HCT116 (cell line): ENCODE results near the gene HIVEP1. TPM values are rescaled to one million over a fixed set of nuclear protein-coding genes. Genes with fewer than 3 reads are reported as not detected.

Experiments
- ATAC-seq: fragments of 200-7000 bp; cut with Tn5 transposase; 2 replicates; pipeline ENCODE4 v1.9.1; 2020; ENCODE audit warnings: mild to moderate bottlenecking, moderate library complexity
- BruUV-seq: library from RNA; stranded (reverse); fragments of 400-500 nt; replicated peaks from 2 replicates; lab custom pipeline; 2021; lab: Mats Ljungman, UMichigan
- CTCF ChIA-PET: fragments of 300-600 bp; sonication (Branson Sonifier 250); formaldehyde crosslinking; loops from one replicate; lab custom pipeline; 2021; ENCODE audit warnings: antibody characterized with exemption; lab: Charles Lee
- POLR2A ChIA-PET: fragments of 300-600, 350-600 bp; sonication (Branson Sonifier 250); formaldehyde crosslinking; loops from one replicate; lab custom pipeline; 2021; ENCODE audit warnings: antibody characterized with exemption; lab: Charles Lee
- RAD21 ChIA-PET, 2 experiments: fragments of 300-600 bp; sonication (Branson Sonifier 250); formaldehyde crosslinking; loops; one replicate each; lab custom pipeline; 2023; ENCODE audit warnings: low total read pairs in 2 of 2; ENCODE audit not compliant: uncharacterized antibody in 2 of 2, unreplicated experiment in 2 of 2, low non-redundant PET in 1 of 2; lab: Charles Lee
- DNase-seq: peaks from one replicate; pipeline ENCODE4 v3.0.0-alpha.2; 2010; ENCODE audit warnings: low read depth, low spot score
- H2AFZ ChIP-seq: fragments of 200-600 bp; shearing (Covaris generic), sonication (generic); 2 replicates; pipeline ENCODE4 v1.6.1; 2017; ENCODE audit warnings: low read depth, mixed run types, mixed read lengths, antibody characterized with exemption, low read length; ENCODE audit not compliant: poor library complexity, severe bottlenecking
- H3K27ac ChIP-seq: 2 replicates; pipeline ENCODE4 v1.5.1; 2012; ENCODE audit warnings: low read depth, low read length
- H3K27me3 ChIP-seq: fragments of 200-600 bp; sonication (generic); 2 replicates; pipeline ENCODE4 v1.6.1; 2016; ENCODE audit warnings: mixed run types, low read length, mixed read lengths; ENCODE audit not compliant: insufficient read depth
- H3K36me3 ChIP-seq, 2 experiments: fragments of 200-500 bp in 1 of 2; fragments of 200-600 bp in 1 of 2; sonication (Bioruptor generic) in 1 of 2; sonication (generic) in 1 of 2; 2 replicates each; pipeline versions ENCODE4 v1.5.1 to v1.6.1; 2014 to 2016; ENCODE audit warnings: low read length in 2 of 2, inconsistent platforms in 1 of 2, mixed read lengths in 1 of 2, mixed run types in 1 of 2; ENCODE audit not compliant: insufficient read depth in 2 of 2, control insufficient read depth in 1 of 2
- H3K4me1 ChIP-seq, 2 experiments: fragments of 200-600 bp in 1 of 2; sonication (generic) in 1 of 2; 2 replicates each; pipeline versions ENCODE4 v1.5.1 to v1.6.1; 2012 to 2017; ENCODE audit warnings: low read length in 2 of 2, inconsistent platforms in 1 of 2, mild to moderate bottlenecking in 1 of 2, mixed read lengths in 1 of 2, mixed run types in 1 of 2, moderate library complexity in 1 of 2; ENCODE audit not compliant: insufficient read depth in 2 of 2, control insufficient read depth in 1 of 2
- H3K4me2 ChIP-seq: fragments of 200-600 bp; sonication (generic); 2 replicates; pipeline ENCODE4 v1.6.1; 2017; ENCODE audit warnings: mixed run types, low read length, mixed read lengths
- H3K4me3 ChIP-seq, 2 experiments: fragments of 200-600 bp in 1 of 2; sonication (generic) in 1 of 2; replicated peaks in 1 of 2; 2 replicates each; pipeline ENCODE4 v1.5.1; 2011 to 2016; ENCODE audit warnings: low read length in 2 of 2, control low read depth in 1 of 2, low read depth in 1 of 2, mild to moderate bottlenecking in 1 of 2, mixed read lengths in 1 of 2, mixed run types in 1 of 2
- H3K79me2 ChIP-seq: fragments of 200-600 bp; sonication (generic); 2 replicates; pipeline ENCODE4 v1.6.1; 2017; ENCODE audit warnings: mild to moderate bottlenecking, mixed run types, low read length, moderate library complexity, mixed read lengths; ENCODE audit not compliant: insufficient read depth
- H3K9ac ChIP-seq: fragments of 200-600 bp; sonication (generic); 2 replicates; pipeline ENCODE4 v1.6.1; 2016; ENCODE audit warnings: low read length, mixed read lengths
- H3K9me2 ChIP-seq: fragments of 200-600 bp; sonication (generic), shearing (Covaris generic); 2 replicates; pipeline ENCODE4 v1.6.1; 2017; ENCODE audit warnings: mixed run types, mild to moderate bottlenecking, moderate library complexity; ENCODE audit not compliant: insufficient read depth
- H3K9me3 ChIP-seq, 2 experiments: fragments of 200-500 bp in 1 of 2; fragments of 200-600 bp in 1 of 2; sonication (Bioruptor generic) in 1 of 2; sonication (generic) in 1 of 2; 2 replicates each; pipeline ENCODE4 v1.6.1; 2014 to 2017; ENCODE audit warnings: low read length in 2 of 2, mixed read lengths in 2 of 2, inconsistent platforms in 1 of 2, low read depth in 1 of 2, mild to moderate bottlenecking in 1 of 2, mixed run types in 1 of 2, moderate library complexity in 1 of 2; ENCODE audit not compliant: control insufficient read depth in 1 of 2, insufficient read depth in 1 of 2
- H4K20me1 ChIP-seq: fragments of 200-600 bp; sonication (generic), shearing (Covaris generic); 2 replicates; pipeline ENCODE4 v1.6.1; 2017; ENCODE audit warnings: mixed run types, mild to moderate bottlenecking, moderate library complexity; ENCODE audit not compliant: insufficient read depth
- EZH2 ChIP-seq: fragments of 200-600 bp; sonication (generic); IDR thresholded peaks from 2 replicates; pipeline ENCODE4 v1.6.1; 2017; ENCODE audit warnings: antibody characterized with exemption, mixed run types
- EZH2phosphoT487 ChIP-seq: fragments of 200-600 bp; IDR thresholded peaks from 2 replicates; pipeline ENCODE4 v1.6.1; 2018; ENCODE audit warnings: antibody characterized with exemption, borderline replicate concordance
- JUND ChIP-seq: IDR thresholded peaks from 2 replicates; pipeline ENCODE4 v1.6.1; 2012
- RAD21 ChIP-seq: IDR thresholded peaks from 2 replicates; pipeline ENCODE4 v1.6.1; 2012; ENCODE audit warnings: low read depth, mild to moderate bottlenecking
- TCF7L2 ChIP-seq: IDR thresholded peaks from 2 replicates; pipeline ENCODE4 v1.7.0; 2011; ENCODE audit warnings: borderline replicate concordance, inconsistent platforms; ENCODE audit not compliant: insufficient read depth, insufficient read length; ENCODE audit errors: extremely low read depth
- YY1 ChIP-seq: IDR thresholded peaks from 2 replicates; pipeline ENCODE4 v1.6.1; 2011; ENCODE audit warnings: low read length, low read depth, moderate library complexity, mild to moderate bottlenecking; ENCODE audit not compliant: insufficient replicate concordance; ENCODE audit errors: extremely low read depth
- ZFX ChIP-seq: fragments of 450-650 bp; IDR thresholded peaks from 2 replicates; pipeline ENCODE4 v1.6.1; 2017
- intact Hi-C: fragments of 100-400 bp; cut with micrococcal nuclease; formaldehyde crosslinking; loops from 2 replicates; pipeline ENCODE4 v1.10.0; 2022
- total RNA-seq: library from RNA; stranded (reverse); gene quantifications from one replicate; pipeline ENCODE4 v1.2.1, GENCODE V29; 2021; ENCODE audit not compliant: unreplicated experiment
- TF ChIP-seq, protein P1 (sequence below): IDR thresholded peaks from 2 replicates; pipeline ENCODE4 v1.6.1; 2012
- TF ChIP-seq, protein P2 (sequence below), 3 experiments: fragments of 200-600 bp in 1 of 3; sonication (generic) in 1 of 3; IDR thresholded peaks in 2 of 3; conservative IDR thresholded peaks in 1 of 3; 2 replicates each; pipeline ENCODE4 v1.5.1; 2012 to 2017; ENCODE audit warnings: low read depth in 2 of 3, low read length in 2 of 3, antibody characterized with exemption in 1 of 3, borderline replicate concordance in 1 of 3, control low read depth in 1 of 3, mild to moderate bottlenecking in 1 of 3, mixed read lengths in 1 of 3, mixed run types in 1 of 3, moderate library complexity in 1 of 3; ENCODE audit not compliant: insufficient read depth in 1 of 3
- TF ChIP-seq, protein P3 (sequence below): IDR thresholded peaks from 2 replicates; pipeline ENCODE4 v1.6.1; 2012; ENCODE audit warnings: low read depth

HIVEP1 gene
- total RNA-seq, 1 experiment from 2014 or later: 11.2 TPM

DNA sequence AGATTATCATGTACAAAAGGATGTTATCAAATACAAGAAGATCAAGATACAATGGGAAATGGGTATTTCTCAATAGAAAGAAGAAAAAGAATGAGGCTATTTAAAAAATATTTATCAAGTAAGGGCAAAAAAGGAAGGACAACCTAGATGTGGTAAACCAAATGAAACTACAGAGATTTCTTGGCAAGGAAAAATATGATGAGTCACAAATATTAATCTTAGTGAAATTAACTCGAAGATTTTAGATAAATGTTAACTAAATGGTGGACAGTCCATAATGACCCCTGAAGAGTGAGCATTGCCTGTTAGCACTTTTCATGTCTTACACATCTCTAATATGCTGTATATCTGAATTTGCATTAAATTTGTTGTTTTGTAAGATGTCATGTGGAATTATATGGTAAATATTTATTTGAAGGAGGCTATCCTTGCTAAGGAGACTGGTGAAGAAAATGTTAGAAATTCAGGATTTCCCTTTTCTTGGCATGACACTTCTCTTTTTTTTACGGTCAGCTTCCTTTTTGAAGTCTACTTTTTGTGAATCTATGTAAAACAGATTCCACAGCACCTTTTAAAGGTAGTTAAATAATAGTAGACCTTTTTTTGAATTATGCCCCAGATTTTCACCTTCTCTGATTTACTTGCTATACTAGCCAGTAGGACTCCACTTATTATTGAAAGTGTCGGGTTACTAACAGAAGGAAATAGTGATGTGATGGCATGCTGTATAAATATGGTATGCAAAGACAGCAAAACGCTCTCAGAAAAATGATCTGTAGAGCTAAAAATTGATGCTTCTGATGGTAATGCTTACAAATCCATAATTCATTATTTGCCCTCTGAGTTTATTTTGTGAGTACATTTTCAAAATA lies 120.5 kb downstream of the HIVEP1 start:
- POLR2A ChIA-PET: no interaction called here
- no peak overlapping the region for H3K4me2 ChIP-seq

More for the DNA sequence above, 120.5 kb downstream of the HIVEP1 start:
- no TSS peak for BruUV-seq
- TF ChIP-seq EZH2phosphoT487 (no peak), ZFX (no peak), JUND (no peak), TCF7L2 (no peak), EZH2 (no peak), YY1 (no peak), RAD21 (no peak)
- TF ChIP-seq, protein P1, sequence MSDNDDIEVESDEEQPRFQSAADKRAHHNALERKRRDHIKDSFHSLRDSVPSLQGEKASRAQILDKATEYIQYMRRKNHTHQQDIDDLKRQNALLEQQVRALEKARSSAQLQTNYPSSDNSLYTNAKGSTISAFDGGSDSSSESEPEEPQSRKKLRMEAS: no peak
- TF ChIP-seq, protein P2, sequence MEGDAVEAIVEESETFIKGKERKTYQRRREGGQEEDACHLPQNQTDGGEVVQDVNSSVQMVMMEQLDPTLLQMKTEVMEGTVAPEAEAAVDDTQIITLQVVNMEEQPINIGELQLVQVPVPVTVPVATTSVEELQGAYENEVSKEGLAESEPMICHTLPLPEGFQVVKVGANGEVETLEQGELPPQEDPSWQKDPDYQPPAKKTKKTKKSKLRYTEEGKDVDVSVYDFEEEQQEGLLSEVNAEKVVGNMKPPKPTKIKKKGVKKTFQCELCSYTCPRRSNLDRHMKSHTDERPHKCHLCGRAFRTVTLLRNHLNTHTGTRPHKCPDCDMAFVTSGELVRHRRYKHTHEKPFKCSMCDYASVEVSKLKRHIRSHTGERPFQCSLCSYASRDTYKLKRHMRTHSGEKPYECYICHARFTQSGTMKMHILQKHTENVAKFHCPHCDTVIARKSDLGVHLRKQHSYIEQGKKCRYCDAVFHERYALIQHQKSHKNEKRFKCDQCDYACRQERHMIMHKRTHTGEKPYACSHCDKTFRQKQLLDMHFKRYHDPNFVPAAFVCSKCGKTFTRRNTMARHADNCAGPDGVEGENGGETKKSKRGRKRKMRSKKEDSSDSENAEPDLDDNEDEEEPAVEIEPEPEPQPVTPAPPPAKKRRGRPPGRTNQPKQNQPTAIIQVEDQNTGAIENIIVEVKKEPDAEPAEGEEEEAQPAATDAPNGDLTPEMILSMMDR (IDR thresholded peaks at IDR 0.05 in 2 of 3, conservative IDR thresholded peaks at IDR 0.05 in 1 of 3; ENCODE audit: borderline replicate concordance in 1 of 3, insufficient read depth in 1 of 3, low read depth in 2 of 3, low read length in 2 of 3): no peak
- TF ChIP-seq, protein P3, sequence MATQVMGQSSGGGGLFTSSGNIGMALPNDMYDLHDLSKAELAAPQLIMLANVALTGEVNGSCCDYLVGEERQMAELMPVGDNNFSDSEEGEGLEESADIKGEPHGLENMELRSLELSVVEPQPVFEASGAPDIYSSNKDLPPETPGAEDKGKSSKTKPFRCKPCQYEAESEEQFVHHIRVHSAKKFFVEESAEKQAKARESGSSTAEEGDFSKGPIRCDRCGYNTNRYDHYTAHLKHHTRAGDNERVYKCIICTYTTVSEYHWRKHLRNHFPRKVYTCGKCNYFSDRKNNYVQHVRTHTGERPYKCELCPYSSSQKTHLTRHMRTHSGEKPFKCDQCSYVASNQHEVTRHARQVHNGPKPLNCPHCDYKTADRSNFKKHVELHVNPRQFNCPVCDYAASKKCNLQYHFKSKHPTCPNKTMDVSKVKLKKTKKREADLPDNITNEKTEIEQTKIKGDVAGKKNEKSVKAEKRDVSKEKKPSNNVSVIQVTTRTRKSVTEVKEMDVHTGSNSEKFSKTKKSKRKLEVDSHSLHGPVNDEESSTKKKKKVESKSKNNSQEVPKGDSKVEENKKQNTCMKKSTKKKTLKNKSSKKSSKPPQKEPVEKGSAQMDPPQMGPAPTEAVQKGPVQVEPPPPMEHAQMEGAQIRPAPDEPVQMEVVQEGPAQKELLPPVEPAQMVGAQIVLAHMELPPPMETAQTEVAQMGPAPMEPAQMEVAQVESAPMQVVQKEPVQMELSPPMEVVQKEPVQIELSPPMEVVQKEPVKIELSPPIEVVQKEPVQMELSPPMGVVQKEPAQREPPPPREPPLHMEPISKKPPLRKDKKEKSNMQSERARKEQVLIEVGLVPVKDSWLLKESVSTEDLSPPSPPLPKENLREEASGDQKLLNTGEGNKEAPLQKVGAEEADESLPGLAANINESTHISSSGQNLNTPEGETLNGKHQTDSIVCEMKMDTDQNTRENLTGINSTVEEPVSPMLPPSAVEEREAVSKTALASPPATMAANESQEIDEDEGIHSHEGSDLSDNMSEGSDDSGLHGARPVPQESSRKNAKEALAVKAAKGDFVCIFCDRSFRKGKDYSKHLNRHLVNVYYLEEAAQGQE: no peak
- H3K4me3 ChIP-seq: no peak overlapping the region
- no peaks in the 10 kb centered on the region for H3K79me2 ChIP-seq
- no peaks in the 10 kb centered on the region for H3K27me3 ChIP-seq
- no peaks in the 10 kb centered on the region for H3K9me3 ChIP-seq
- RAD21 ChIA-PET: no interaction called here
- no peaks in the 10 kb centered on the region for H3K36me3 ChIP-seq
- no peak for ATAC-seq
- peaks cover 0 to 1% of the 10 kb centered on the region in 2 experiments; a peak in 1 of 4 replicates for H3K4me1 ChIP-seq
- intact Hi-C loops: no loop called here
- no peak for DNase-seq
- H3K9ac ChIP-seq: no peak overlapping the region
- no peak overlapping the region for H3K27ac ChIP-seq
- H4K20me1 ChIP-seq: no peaks in the 10 kb centered on the region
- CTCF ChIA-PET: no interaction called here
- H3K9me2 ChIP-seq: no peaks in the 10 kb centered on the region
- no peak overlapping the region for H2AFZ ChIP-seq
